K562 (cell line): ENCODE measurements around the gene TSSK6. TPM values are rescaled to one million over a fixed set of nuclear protein-coding genes. Genes with fewer than 3 reads are reported as not detected.

Experiments
- ATAC-seq: fragments of 200-7000 bp; cut with Tn5 transposase; 3 replicates; pipeline ENCODE4 v1.9.1; 2020; ENCODE audit warnings: moderate library complexity
- BruUV-seq: library from RNA; stranded (reverse); fragments of 400-500 nt; replicated peaks from 2 replicates; lab custom pipeline; 2021; lab: Mats Ljungman, UMichigan
- CTCF ChIA-PET: fragments of 300-600 bp; formaldehyde crosslinking; extraction: SDS; loops from one replicate; lab custom pipeline; 2021; ENCODE audit warnings: low intra/inter-chr PET ratio; lab: Yijun Ruan, JAX
- POLR2A ChIA-PET: fragments of 300-600, 350-650 bp; sonication (Branson Sonifier 250); formaldehyde crosslinking; extraction: SDS; loops from one replicate; lab custom pipeline; 2021; ENCODE audit warnings: antibody characterized with exemption, inconsistent platforms; lab: Yijun Ruan, JAX
- DNase-seq, 4 experiments: peaks; one replicate each; pipeline versions ENCODE4 v3.0.0 to v3.0.0-alpha.2; 2011 to 2018; ENCODE audit warnings: low spot score in 3 of 4, mixed read lengths in 3 of 4; ENCODE audit errors: extremely low read depth in 1 of 4
- FAIRE-seq: peaks from 2 replicates; lab custom pipeline; 2011; peaks lifted over from hg19 to GRCh38; lab: Jason Lieb, UNC
- H2AFZ ChIP-seq: 2 replicates; pipeline ENCODE4 v1.6.0; 2011; ENCODE audit warnings: low read depth, low read length, control low read depth, inconsistent platforms
- H3K27ac ChIP-seq: fragments of 200-600 bp; 3 replicates; pipeline ENCODE4 v1.8.0; 2011; ENCODE audit warnings: low read depth, mild to moderate bottlenecking, control low read depth, inconsistent platforms, low read length, moderate library complexity, mixed read lengths; ENCODE audit errors: extremely low read depth
- H3K27me3 ChIP-seq, 2 experiments: fragments of 300-600 bp in 1 of 2; 2 replicates in 1 of 2; 3 replicates in 1 of 2; pipeline versions ENCODE4 v1.6.0 to v1.8.0; 2011; ENCODE audit warnings: inconsistent platforms in 2 of 2, low read length in 2 of 2, mild to moderate bottlenecking in 1 of 2, mixed read lengths in 1 of 2, moderate library complexity in 1 of 2; ENCODE audit not compliant: control insufficient read depth in 2 of 2, insufficient read depth in 2 of 2
- H3K36me3 ChIP-seq: fragments of 300-600 bp; 3 replicates; pipeline ENCODE4 v1.8.0; 2011; ENCODE audit warnings: mild to moderate bottlenecking, low read length, inconsistent platforms; ENCODE audit not compliant: control insufficient read depth, insufficient read depth
- H3K4me1 ChIP-seq, 2 experiments: fragments of 200-600 bp in 1 of 2; replicated peaks in 1 of 2; 2 replicates in 1 of 2; 3 replicates in 1 of 2; pipeline versions ENCODE4 v1.5.1 to v1.8.0; 2011; ENCODE audit warnings: inconsistent platforms in 2 of 2, low read length in 2 of 2, mild to moderate bottlenecking in 1 of 2, mixed read lengths in 1 of 2, moderate library complexity in 1 of 2; ENCODE audit not compliant: control insufficient read depth in 2 of 2, insufficient read depth in 2 of 2
- H3K4me2 ChIP-seq: 2 replicates; pipeline ENCODE4 v1.6.1; 2011; ENCODE audit warnings: low read length, control low read depth, inconsistent platforms, mixed read lengths; ENCODE audit not compliant: insufficient read depth
- H3K4me3 ChIP-seq: fragments of 200-600 bp; sonication (generic), shearing (Covaris generic); 2 replicates; pipeline ENCODE4 v1.5.1; 2016; ENCODE audit warnings: control low read depth, inconsistent platforms
- H3K79me2 ChIP-seq: fragments of 200-600 bp; 3 replicates; pipeline ENCODE4 v1.8.0; 2011; ENCODE audit warnings: low read length, inconsistent platforms; ENCODE audit not compliant: control insufficient read depth, insufficient read depth
- H3K9ac ChIP-seq, 2 experiments: 2 replicates each; pipeline versions ENCODE4 v1.6.0 to v1.6.1; 2011; ENCODE audit warnings: low read depth in 2 of 2, low read length in 2 of 2, control low read depth in 1 of 2, inconsistent platforms in 1 of 2, mild to moderate bottlenecking in 1 of 2, mixed read lengths in 1 of 2; ENCODE audit not compliant: insufficient read depth in 1 of 2
- H3K9me1 ChIP-seq: one replicate; pipeline ENCODE4 v1.6.0; 2011; ENCODE audit warnings: inconsistent platforms, mild to moderate bottlenecking, low read length, moderate library complexity; ENCODE audit not compliant: control insufficient read depth, insufficient read depth
- H3K9me3 ChIP-seq: replicated peaks from 2 replicates; pipeline ENCODE4 v1.5.1; 2011; ENCODE audit warnings: low read depth, low read length, inconsistent platforms; ENCODE audit not compliant: control insufficient read depth, insufficient read depth
- H4K20me1 ChIP-seq: replicated peaks from 2 replicates; pipeline ENCODE4 v1.6.1; 2011; ENCODE audit warnings: low read length, inconsistent platforms, mixed read lengths; ENCODE audit not compliant: control insufficient read depth, insufficient read depth
- CBX5 ChIP-seq: IDR thresholded peaks from 2 replicates; pipeline ENCODE4 v1.6.1; 2014; ENCODE audit warnings: low read depth, borderline replicate concordance
- CTCF ChIP-seq, 3 experiments: IDR thresholded peaks in 2 of 3; conservative IDR thresholded peaks in 1 of 3; 2 replicates each; pipeline ENCODE4 v1.5.1; 2011 to 2012; ENCODE audit warnings: low read length in 3 of 3, mild to moderate bottlenecking in 3 of 3, control low read depth in 2 of 3, improper control_type of control experiment in 1 of 3, inconsistent platforms in 1 of 3, low read depth in 1 of 3, mixed read lengths in 1 of 3, moderate library complexity in 1 of 3; ENCODE audit not compliant: insufficient read depth in 2 of 3
- KDM1A ChIP-seq, 2 experiments: fragments of 450-650 bp; IDR thresholded peaks; 2 replicates each; pipeline ENCODE4 v1.6.1; 2016; ENCODE audit warnings: mild to moderate bottlenecking in 2 of 2
- NRF1 ChIP-seq, 2 experiments: fragments of 450-650 bp; IDR thresholded peaks in 1 of 2; conservative IDR thresholded peaks in 1 of 2; 2 replicates each; pipeline ENCODE4 v1.6.1; 2014; ENCODE audit warnings: mild to moderate bottlenecking in 2 of 2
- RAD21 ChIP-seq, 2 experiments: fragments of 250-450 bp in 1 of 2; fragments of 450-650 bp in 1 of 2; sonication (Bioruptor Pico) in 1 of 2; formaldehyde crosslinking in 1 of 2; IDR thresholded peaks in 1 of 2; conservative IDR thresholded peaks in 1 of 2; 2 replicates each; pipeline versions ENCODE4 v1.4.0 to v1.8.0; 2020 to 2022; ENCODE audit warnings: mild to moderate bottlenecking in 2 of 2, moderate library complexity in 1 of 2
- RBM25 ChIP-seq: fragments of 200-400 bp; formaldehyde crosslinking; IDR thresholded peaks from 2 replicates; pipeline ENCODE4 v1.6.1; 2018; ENCODE audit warnings: low read length, low read depth, moderate library complexity; ENCODE audit not compliant: severe bottlenecking
- REST ChIP-seq, 2 experiments: fragments of 450-650 bp; formaldehyde crosslinking in 1 of 2; IDR thresholded peaks; 2 replicates each; pipeline versions ENCODE4 v1.4.0 to v1.6.1; 2014 to 2020; ENCODE audit warnings: mild to moderate bottlenecking in 2 of 2, borderline replicate concordance in 1 of 2, low read depth in 1 of 2
- ZFP36 ChIP-seq: fragments of 150-350 bp; IDR thresholded peaks from 2 replicates; pipeline ENCODE4 v1.6.1; 2018; ENCODE audit warnings: low read length, low read depth; ENCODE audit not compliant: partially characterized antibody
- ZNF507 ChIP-seq: conservative IDR thresholded peaks from 2 replicates; pipeline ENCODE4 v1.6.1; 2017; ENCODE audit warnings: missing genetic modification characterization, missing compliant biosample characterization
- WGBS: fragments of 100-300 bp; shearing (Covaris generic); methylation state at CpG from one replicate; pipeline ENCODE4 v1.1.6; 2016; ENCODE audit warnings: low coverage, mixed read lengths; ENCODE audit not compliant: insufficient coverage; ENCODE audit errors: missing lambda C conversion rate; 5-methylcytosine and 5-hydroxymethylcytosine counted together
- in situ Hi-C: fragments of 300-500 bp; cut with MboI; formaldehyde crosslinking; loops from 4 replicates; pipeline ENCODE4 v1.15.0; 2018; ENCODE audit warnings: inconsistent platforms, mixed read lengths
- intact Hi-C: fragments of 100-400 bp; cut with micrococcal nuclease; formaldehyde crosslinking; loops from 2 replicates; pipeline ENCODE4 v1.14.2; 2022
- polyA plus RNA-seq, 8 experiments: library from polyadenylated mRNA; depleted of rRNA in 4 of 8; stranded (reverse) in 5 of 8; unstranded in 3 of 8; fragments of >200 nt; fragmentation: Nextera tagmentation in 2 of 8; fragmentation: Illumina TruSeq in 1 of 8; extraction: Ambion mirVana in 2 of 8; extraction: Trizol in 1 of 8; gene quantifications; 2 replicates each; pipeline versions ENCODE4 v1.2.1 to v1.2.3, GENCODE V29; 2011 to 2014; ENCODE audit warnings: inconsistent platforms in 1 of 8, missing spikeins in 1 of 8
- total RNA-seq, 7 experiments: library from RNA; depleted of rRNA in 6 of 7; stranded (reverse); fragments of >200 nt in 6 of 7; fragmentation: Illumina TruSeq in 2 of 7; extraction: Trizol in 2 of 7; gene quantifications; 2 replicates each; pipeline versions ENCODE4 v1.2.1 to v1.2.3, GENCODE V29; 2011 to 2021; ENCODE audit warnings: low replicate concordance in 1 of 7

Gene TSSK6
- total and polyA plus RNA-seq, 9 of the 15 experiments (the other 6 are each of a cell fraction or from before 2014, with no cell fraction given), result 0.21 to 2.6 (median 1.5) TPM; not detected in 3

- Histone ChIP-seq H3K9ac (no peak overlapping the region), H3K36me3 (no peaks in the 10 kb centered on the region), H3K27ac (no peak overlapping the region), H3K4me2 (no peak overlapping the region), H2AFZ (no peak overlapping the region), H4K20me1 (0 out of 2 replicates have a peak, but pooled peaks cover 5% of the 10 kb centered on the region), H3K4me1 (peaks cover 0 to 30% of the 10 kb centered on the region in 2 experiments; a peak in 2 of 5 replicates), H3K4me3 (no peak overlapping the region), H3K9me1 (no peaks in the 10 kb centered on the region), H3K79me2 (no peaks in the 10 kb centered on the region), H3K27me3 (peaks cover 2 to 34% of the 10 kb centered on the region in 2 experiments; a peak in 4 of 5 replicates), H3K9me3 (no peaks in the 10 kb centered on the region)
- ChIA-PET POLR2A (interaction anchor here (0.6 to 0.8 kb wide), 3 partner anchors 12 to 253 kb away, joined by 3 to 4 read pairs (median 3); no protein-coding TSS in a partner anchor), CTCF (interaction anchor here (1.1 kb wide), 1 partner anchor 687 kb away, joined by 3 read pairs; no protein-coding TSS in a partner anchor)
- in situ Hi-C loops (loop anchor here (10.0 kb wide), 1 partner anchor 402 kb away; no protein-coding TSS in a partner anchor), intact Hi-C loops (loop anchor here (5.0 kb wide), 1 partner anchor 90 kb away; the partner anchor contains the start of gene GMIP)
- no TSS peak for BruUV-seq
- WGBS, result 2% methylated on average over 5 of the region's 6 CpGs
- FAIRE-seq, result no peak
- ATAC-seq, result peak; percentile 80
- DNase-seq, result peak; percentile 57 to 74 (median 72)
- TF ChIP-seq KDM1A (IDR thresholded peaks at IDR 0.05) (peak in 1 of 2 experiments; percentile 61; a peak in 2 of 4 replicates), NRF1 (conservative IDR thresholded peaks at IDR 0.05 in 1 of 2, IDR thresholded peaks at IDR 0.05 in 1 of 2) (no peak), ZFP36 (peak; percentile 64), CBX5 (no peak), CTCF (IDR thresholded peaks at IDR 0.05 in 2 of 3, conservative IDR thresholded peaks at IDR 0.05 in 1 of 3; ENCODE audit: insufficient read depth in 2 of 3, low read depth in 1 of 3, low read length in 3 of 3) (peak; percentile 60 to 76 (median 66)), RBM25 (peak; percentile 38), RAD21 (CRISPR knock-in tag; conservative IDR thresholded peaks at IDR 0.05 in 1 of 2, IDR thresholded peaks at IDR 0.05 in 1 of 2) (peak in 1 of 2 experiments; percentile 61; a peak in 2 of 4 replicates), REST (IDR thresholded peaks at IDR 0.05; ENCODE audit: borderline replicate concordance) (peak; percentile 13; the same call in 1 of the 2 replicates), REST (CRISPR knock-in tag; IDR thresholded peaks at IDR 0.05; ENCODE audit: low read depth) (no peak), ZNF507 (tag) (no peak)
Observed at GRCh38 chr19:19552798-19553197, 37.5 kb upstream of the TSSK6 start.
